ENCODE data around the gene ACTL10.

DNA sequence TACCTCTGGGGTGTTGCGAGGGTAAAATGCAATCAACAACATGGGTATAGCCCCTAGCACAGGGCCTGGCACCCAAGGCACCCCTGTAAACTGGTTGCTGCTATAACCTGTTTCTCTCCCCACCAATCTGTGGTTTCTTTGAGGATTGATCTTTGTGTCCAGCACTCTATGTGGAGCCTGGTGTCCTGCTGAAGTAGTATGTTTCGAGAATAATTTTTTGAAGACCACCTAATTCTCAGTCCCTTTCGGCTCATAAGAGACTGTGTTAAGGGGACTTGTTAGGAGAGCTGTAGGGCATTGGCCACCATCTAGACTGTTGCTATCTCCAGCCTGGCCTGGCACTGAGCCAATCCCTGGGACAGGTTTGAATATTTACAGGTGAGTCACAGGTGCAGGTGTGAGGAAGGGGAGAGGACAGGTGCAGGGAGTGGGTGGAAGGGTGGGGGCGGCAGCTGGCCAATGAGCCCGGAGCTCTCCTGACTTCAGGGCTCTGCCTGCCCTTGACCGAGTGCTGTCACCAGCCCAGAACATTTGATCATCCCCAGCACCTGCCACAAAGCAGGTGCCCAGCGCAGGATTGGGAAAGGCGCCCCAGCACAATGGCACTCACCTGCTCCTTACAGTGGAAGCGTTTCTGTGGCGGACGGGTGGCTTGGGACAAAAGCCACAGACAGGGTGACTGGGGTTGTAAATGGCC lies 12.7 kb upstream of the ACTL10 start:
- no peak for TF ChIP-seq DPF2 (CRISPR knock-in tag; IDR thresholded peaks at IDR 0.05; ENCODE audit: borderline replicate concordance, low read depth)
- TF ChIP-seq CTCF (CRISPR knock-in tag; IDR thresholded peaks at IDR 0.05), result no peak
